GM19193 (cell line): ENCODE data around the gene ANAPC7.

ENCODE experiments used
- POLR2A ChIP-seq: IDR thresholded peaks from 4 replicates; pipeline ENCODE4 v1.6.1; 2011; ENCODE audit not compliant: insufficient read depth, insufficient read length; ENCODE audit errors: extremely low read depth

ANAPC7 gene

GRCh38 chr12:110403146-110403975 is at the start of gene ANAPC7:
Gene ANAPC7, minus strand, starts transcription at chr12:110403708. Its CDS starts 81 bp downstream, at chr12:110403627.
- TF ChIP-seq POLR2A = peak; percentile 90

GRCh38 chr12:110451263-110451662 is 47.8 kb upstream of the ANAPC7 start:
- TF ChIP-seq POLR2A = no peak

- TF ChIP-seq POLR2A = peak; percentile 93
These were observed 46.4 kb upstream of the ANAPC7 start, which contains the start of gene ARPC3 for GRCh38 chr12:110449799-110450497. Gene ARPC3, minus strand, starts transcription at chr12:110450337. Its CDS starts 77 bp downstream, at chr12:110450260.

GRCh38 chr12:110444455-110444854 is 40.9 kb upstream of the ANAPC7 start:
- TF ChIP-seq POLR2A = no peak

GRCh38 chr12:110436231-110436630 is 32.7 kb upstream of the ANAPC7 start:
- TF ChIP-seq POLR2A = no peak

GRCh38 chr12:110431957-110432587 is 28.6 kb upstream of the ANAPC7 start:
- no peak for TF ChIP-seq POLR2A

GRCh38 chr12:110426406-110426805 is 22.9 kb upstream of the ANAPC7 start:
- TF ChIP-seq POLR2A = no peak

GRCh38 chr12:110424237-110424636 is 20.7 kb upstream of the ANAPC7 start:
- TF ChIP-seq POLR2A = no peak

- no peak for TF ChIP-seq POLR2A
These were observed 18.2 kb upstream of the ANAPC7 start for GRCh38 chr12:110421701-110422100.

- TF ChIP-seq POLR2A = no peak
These were observed 17.7 kb upstream of the ANAPC7 start for GRCh38 chr12:110421159-110421661.

- TF ChIP-seq POLR2A = no peak
These were observed 621 bp upstream of the ANAPC7 start for GRCh38 chr12:110403976-110404682.

GRCh38 chr12:110382683-110383082 is 20.8 kb downstream of the ANAPC7 start:
- TF ChIP-seq POLR2A = no peak

GRCh38 chr12:110379631-110380030 is 23.9 kb downstream of the ANAPC7 start:
- no peak for TF ChIP-seq POLR2A

GRCh38 chr12:110379197-110379596 is 24.3 kb downstream of the ANAPC7 start:
- no peak for TF ChIP-seq POLR2A
